DND-41 (cell line): ENCODE results near the gene APOE.

Source experiments
- ATAC-seq: fragments of 200-7000 bp; cut with Tn5 transposase; 3 replicates; pipeline ENCODE4 v1.9.1; 2021; ENCODE audit warnings: low read depth; ENCODE audit not compliant: insufficient read depth
- DNase-seq: peaks from one replicate; pipeline ENCODE4 v3.0.0-alpha.2; 2020
- H2AFZ ChIP-seq: 2 replicates; pipeline ENCODE4 v1.6.0; 2012; ENCODE audit warnings: low read depth, low read length
- H3K27ac ChIP-seq: 2 replicates; pipeline ENCODE4 v1.5.1; 2012; ENCODE audit warnings: low read length, inconsistent platforms
- H3K27me3 ChIP-seq: fragments of 200-600 bp; sonication (generic); 2 replicates; pipeline ENCODE4 v1.6.0; 2012; ENCODE audit warnings: low read length, mild to moderate bottlenecking, inconsistent platforms; ENCODE audit not compliant: insufficient read depth, poor library complexity
- H3K36me3 ChIP-seq: 2 replicates; pipeline ENCODE4 v1.5.1; 2012; ENCODE audit warnings: low read length, inconsistent platforms; ENCODE audit not compliant: insufficient read depth
- H3K4me1 ChIP-seq: 2 replicates; pipeline ENCODE4 v1.5.1; 2012; ENCODE audit warnings: mild to moderate bottlenecking, low read length; ENCODE audit not compliant: insufficient read depth
- H3K4me2 ChIP-seq: 2 replicates; pipeline ENCODE4 v1.6.0; 2012; ENCODE audit warnings: mild to moderate bottlenecking, moderate library complexity, low read length, inconsistent platforms; ENCODE audit not compliant: insufficient read depth
- H3K4me3 ChIP-seq, 2 experiments: fragments of 200-600 bp in 1 of 2; shearing (Covaris generic) in 1 of 2; 2 replicates each; pipeline ENCODE4 v1.5.1; 2012 to 2016; ENCODE audit warnings: inconsistent platforms in 2 of 2, low read length in 2 of 2, mild to moderate bottlenecking in 2 of 2, low read depth in 1 of 2, moderate library complexity in 1 of 2
- H3K79me2 ChIP-seq: 2 replicates; pipeline ENCODE4 v1.6.0; 2012; ENCODE audit warnings: low read length, inconsistent platforms; ENCODE audit not compliant: insufficient read depth
- H3K9ac ChIP-seq: 2 replicates; pipeline ENCODE4 v1.6.0; 2012; ENCODE audit warnings: low read depth, mild to moderate bottlenecking, inconsistent platforms, low read length, moderate library complexity
- H3K9me3 ChIP-seq: 2 replicates; pipeline ENCODE4 v1.5.1; 2012; ENCODE audit warnings: low read length, moderate library complexity, mild to moderate bottlenecking, inconsistent platforms; ENCODE audit not compliant: insufficient read depth, severe bottlenecking
- H4K20me1 ChIP-seq: 2 replicates; pipeline ENCODE4 v1.6.0; 2012; ENCODE audit warnings: low read length; ENCODE audit not compliant: insufficient read depth
- EZH2 ChIP-seq: IDR thresholded peaks from 3 replicates; pipeline ENCODE4 v1.6.1; 2012; ENCODE audit warnings: borderline replicate concordance, low read depth, mild to moderate bottlenecking, moderate library complexity, low read length, inconsistent platforms; ENCODE audit not compliant: severe bottlenecking
- TF ChIP-seq, protein P1 (sequence below): IDR thresholded peaks from 2 replicates; pipeline ENCODE4 v1.5.1; 2012; ENCODE audit warnings: borderline replicate concordance, low read length, moderate library complexity, mild to moderate bottlenecking; ENCODE audit not compliant: poor library complexity, severe bottlenecking; ENCODE audit errors: extremely low read depth

Gene APOE

DNA sequence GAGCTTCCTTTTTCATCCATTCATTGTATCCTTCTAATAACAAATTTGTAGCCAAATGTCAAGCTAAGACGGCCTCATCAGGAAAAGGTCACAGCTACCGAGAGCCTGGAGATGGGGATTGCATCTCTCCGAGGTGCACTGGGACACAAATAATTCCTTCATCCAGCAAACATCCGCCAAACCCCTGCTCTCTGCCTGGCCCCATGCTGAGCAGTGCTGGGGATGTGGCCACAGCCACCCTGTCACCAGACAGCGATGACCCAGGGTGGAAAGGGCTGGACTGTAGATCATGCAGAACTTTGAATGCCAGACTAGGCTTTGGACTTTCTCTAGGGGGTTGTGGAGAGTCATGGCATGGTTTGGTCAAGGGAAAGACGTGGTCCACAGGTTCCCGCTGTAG lies 12.7 kb upstream of the APOE start:
- 0 out of 2 replicates have a peak overlapping the region, but pooled peaks have one; percentile 79 for H3K9ac ChIP-seq
- peaks cover 48% of the 10 kb centered on the region for H4K20me1 ChIP-seq
- TF ChIP-seq EZH2, result no peak
- TF ChIP-seq, protein P1, sequence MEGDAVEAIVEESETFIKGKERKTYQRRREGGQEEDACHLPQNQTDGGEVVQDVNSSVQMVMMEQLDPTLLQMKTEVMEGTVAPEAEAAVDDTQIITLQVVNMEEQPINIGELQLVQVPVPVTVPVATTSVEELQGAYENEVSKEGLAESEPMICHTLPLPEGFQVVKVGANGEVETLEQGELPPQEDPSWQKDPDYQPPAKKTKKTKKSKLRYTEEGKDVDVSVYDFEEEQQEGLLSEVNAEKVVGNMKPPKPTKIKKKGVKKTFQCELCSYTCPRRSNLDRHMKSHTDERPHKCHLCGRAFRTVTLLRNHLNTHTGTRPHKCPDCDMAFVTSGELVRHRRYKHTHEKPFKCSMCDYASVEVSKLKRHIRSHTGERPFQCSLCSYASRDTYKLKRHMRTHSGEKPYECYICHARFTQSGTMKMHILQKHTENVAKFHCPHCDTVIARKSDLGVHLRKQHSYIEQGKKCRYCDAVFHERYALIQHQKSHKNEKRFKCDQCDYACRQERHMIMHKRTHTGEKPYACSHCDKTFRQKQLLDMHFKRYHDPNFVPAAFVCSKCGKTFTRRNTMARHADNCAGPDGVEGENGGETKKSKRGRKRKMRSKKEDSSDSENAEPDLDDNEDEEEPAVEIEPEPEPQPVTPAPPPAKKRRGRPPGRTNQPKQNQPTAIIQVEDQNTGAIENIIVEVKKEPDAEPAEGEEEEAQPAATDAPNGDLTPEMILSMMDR, result no peak

DNA sequence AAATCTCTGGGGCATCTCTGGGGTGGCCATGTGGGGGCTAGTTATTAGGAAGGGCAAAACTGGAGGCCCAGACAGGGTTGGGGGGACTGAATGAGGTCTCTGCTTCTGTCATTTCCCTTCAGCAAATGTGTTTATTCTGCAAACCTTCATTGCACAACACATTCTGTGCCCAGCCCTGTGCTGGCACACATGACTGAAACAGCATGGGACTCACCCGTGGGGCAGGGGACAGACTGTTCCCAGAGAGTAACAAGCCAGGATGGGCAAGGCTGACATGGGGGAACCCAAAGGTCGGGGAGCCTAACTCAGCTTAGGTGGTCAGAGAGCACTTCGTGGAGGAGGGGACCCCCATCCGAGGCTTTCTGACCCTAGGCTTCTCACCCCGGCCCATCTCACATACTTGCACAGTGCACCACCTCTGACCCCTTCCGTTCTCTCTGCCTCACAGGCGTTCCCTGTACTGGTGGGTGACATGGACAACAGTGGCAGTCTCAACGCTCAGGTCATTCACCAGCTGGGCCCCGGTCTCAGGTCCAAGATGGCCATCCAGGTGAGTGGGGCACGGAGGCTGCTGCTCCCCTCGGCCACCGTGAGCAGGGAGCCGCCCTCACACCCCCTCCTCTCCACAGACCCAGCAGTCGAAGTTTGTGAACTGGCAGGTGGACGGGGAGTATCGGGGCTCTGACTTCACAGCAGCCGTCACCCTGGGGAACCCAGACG lies 12.1 kb upstream of the APOE start:
- H3K27ac ChIP-seq, result no peak overlapping the region
- no peak for DNase-seq
- peak overlapping the region; percentile 98; the same call in 1 of the 2 replicates for H3K4me2 ChIP-seq
- no peak overlapping the region for H2AFZ ChIP-seq
- peaks cover 51% of the 10 kb centered on the region for H4K20me1 ChIP-seq
- no peak overlapping the region for H3K9ac ChIP-seq
- no peaks in the 10 kb centered on the region for H3K9me3 ChIP-seq
- TF ChIP-seq, protein P1, result no peak
- no peak for TF ChIP-seq EZH2
- H3K27me3 ChIP-seq, result no peaks in the 10 kb centered on the region
- peaks cover 44% of the 10 kb centered on the region for H3K79me2 ChIP-seq
- ATAC-seq, result no peak
- H3K4me3 ChIP-seq, result no peak overlapping the region
- peaks cover 30% of the 10 kb centered on the region for H3K4me1 ChIP-seq
- H3K36me3 ChIP-seq, result peaks cover 63% of the 10 kb centered on the region

More for the DNA sequence above, 12.7 kb upstream of the APOE start:
- Histone ChIP-seq H3K27me3 (no peaks in the 10 kb centered on the region), H3K4me1 (peaks cover 30% of the 10 kb centered on the region), H3K4me2 (peak overlapping the region; percentile 98; the same call in 1 of the 2 replicates), H3K4me3 (0 out of 4 replicates have a peak overlapping the region, but pooled peaks of 1 of the 2 experiments have one; percentile 90), H3K27ac (no peak overlapping the region), H3K9me3 (no peaks in the 10 kb centered on the region), H2AFZ (no peak overlapping the region), H3K79me2 (peaks cover 44% of the 10 kb centered on the region), H3K36me3 (peaks cover 60% of the 10 kb centered on the region)
- ATAC-seq (no peak), DNase-seq (no peak)

DNA sequence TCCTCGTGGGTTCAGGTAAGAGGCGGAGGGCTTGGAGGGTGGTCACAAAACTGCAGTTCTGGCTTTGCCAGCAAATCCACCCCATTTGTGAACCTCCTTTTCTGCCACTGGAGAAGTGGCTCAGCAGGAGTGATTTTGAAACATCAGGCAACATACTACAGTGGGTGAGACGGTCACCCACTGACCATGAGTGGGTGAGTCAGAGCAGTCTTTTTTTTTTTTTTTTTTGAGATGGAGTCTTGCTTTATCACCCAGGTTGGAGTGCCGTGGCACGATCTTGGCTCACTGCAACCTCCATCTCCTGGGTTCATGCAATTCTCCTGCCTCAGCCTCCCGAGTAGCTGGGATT lies 11.6 kb upstream of the APOE start:
- TF ChIP-seq, protein P1, result no peak
- no peak for TF ChIP-seq EZH2
- no peak overlapping the region for H2AFZ ChIP-seq
- H3K27ac ChIP-seq, result no peak overlapping the region
- H3K4me1 ChIP-seq, result peaks cover 30% of the 10 kb centered on the region
- peaks cover 63% of the 10 kb centered on the region for H3K36me3 ChIP-seq
- H3K79me2 ChIP-seq, result peaks cover 44% of the 10 kb centered on the region
- H3K4me3 ChIP-seq, result no peak overlapping the region
- H3K4me2 ChIP-seq, result 0 out of 2 replicates have a peak overlapping the region, but pooled peaks have one; percentile 98
- H3K9me3 ChIP-seq, result no peaks in the 10 kb centered on the region
- H4K20me1 ChIP-seq, result peaks cover 51% of the 10 kb centered on the region
- no peak overlapping the region for H3K9ac ChIP-seq
- DNase-seq (no peak), ATAC-seq (no peak)
- H3K27me3 ChIP-seq, result no peaks in the 10 kb centered on the region
